HEK293T (cell line): Measurements from ENCODE around the gene NMRK1.

Source experiments
- CTCF ChIA-PET: fragments of 350-600 bp; formaldehyde crosslinking; extraction: SDS; loops from one replicate; lab custom pipeline; 2021; ENCODE audit warnings: antibody characterized with exemption, inconsistent platforms; lab: Yijun Ruan, JAX
- POLR2A ChIA-PET: fragments of 350-600 bp; formaldehyde crosslinking; extraction: SDS; loops from one replicate; lab custom pipeline; 2020; ENCODE audit warnings: antibody characterized with exemption, inconsistent platforms; lab: Yijun Ruan, JAX
- DNase-seq: peaks from one replicate; pipeline ENCODE4 v3.0.0; 2012; ENCODE audit warnings: mixed read lengths; ENCODE audit errors: extremely low spot score
- ARNT ChIP-seq: fragments of 450-650 bp; IDR thresholded peaks from 2 replicates; pipeline ENCODE4 v1.6.1; 2017; ENCODE audit warnings: mild to moderate bottlenecking
- BHLHE40 ChIP-seq: fragments of 450-650 bp; IDR thresholded peaks from 2 replicates; pipeline ENCODE4 v1.6.1; 2016; ENCODE audit warnings: mild to moderate bottlenecking, moderate library complexity, borderline replicate concordance
- CTBP1 ChIP-seq: fragments of 450-650 bp; IDR thresholded peaks from 2 replicates; pipeline ENCODE4 v1.6.1; 2016; ENCODE audit warnings: borderline replicate concordance
- ELF4 ChIP-seq: fragments of 450-650 bp; IDR thresholded peaks from 2 replicates; pipeline ENCODE4 v1.6.1; 2017; ENCODE audit warnings: antibody characterized with exemption
- FOXA1 ChIP-seq: fragments of 450-650 bp; IDR thresholded peaks from 2 replicates; pipeline ENCODE4 v1.6.1; 2016; ENCODE audit warnings: mild to moderate bottlenecking
- FOXK2 ChIP-seq: fragments of 450-650 bp; IDR thresholded peaks from 2 replicates; pipeline ENCODE4 v1.6.1; 2016; ENCODE audit warnings: mild to moderate bottlenecking
- FOXM1 ChIP-seq: fragments of 450-650 bp; IDR thresholded peaks from 2 replicates; pipeline ENCODE4 v1.6.1; 2017; ENCODE audit warnings: mild to moderate bottlenecking, borderline replicate concordance
- HDGF ChIP-seq: fragments of 450-650 bp; IDR thresholded peaks from 2 replicates; pipeline ENCODE4 v1.6.1; 2017; ENCODE audit warnings: antibody characterized with exemption, borderline replicate concordance
- L3MBTL2 ChIP-seq: fragments of 450-650 bp; conservative IDR thresholded peaks from 2 replicates; pipeline ENCODE4 v1.6.1; 2016; ENCODE audit warnings: mild to moderate bottlenecking
- LEF1 ChIP-seq: fragments of 450-650 bp; IDR thresholded peaks from 2 replicates; pipeline ENCODE4 v1.6.1; 2017; ENCODE audit warnings: mild to moderate bottlenecking, borderline replicate concordance
- NFRKB ChIP-seq: fragments of 450-650 bp; IDR thresholded peaks from 2 replicates; pipeline ENCODE4 v1.6.1; 2016; ENCODE audit warnings: mild to moderate bottlenecking, moderate library complexity
- SP1 ChIP-seq: fragments of 450-650 bp; IDR thresholded peaks from 2 replicates; pipeline ENCODE4 v1.6.1; 2017
- SUZ12 ChIP-seq: fragments of 450-650 bp; IDR thresholded peaks from 2 replicates; pipeline ENCODE4 v1.6.1; 2016; ENCODE audit warnings: mild to moderate bottlenecking
- TARDBP ChIP-seq: fragments of 450-650 bp; IDR thresholded peaks from 2 replicates; pipeline ENCODE4 v1.6.1; 2016
- ZNF384 ChIP-seq: fragments of 450-650 bp; IDR thresholded peaks from 2 replicates; pipeline ENCODE4 v1.6.1; 2016
- TF ChIP-seq, protein P1 (sequence below): fragments of 450-650 bp; IDR thresholded peaks from 2 replicates; pipeline ENCODE4 v1.6.1; 2016

The NMRK1 gene

DNA sequence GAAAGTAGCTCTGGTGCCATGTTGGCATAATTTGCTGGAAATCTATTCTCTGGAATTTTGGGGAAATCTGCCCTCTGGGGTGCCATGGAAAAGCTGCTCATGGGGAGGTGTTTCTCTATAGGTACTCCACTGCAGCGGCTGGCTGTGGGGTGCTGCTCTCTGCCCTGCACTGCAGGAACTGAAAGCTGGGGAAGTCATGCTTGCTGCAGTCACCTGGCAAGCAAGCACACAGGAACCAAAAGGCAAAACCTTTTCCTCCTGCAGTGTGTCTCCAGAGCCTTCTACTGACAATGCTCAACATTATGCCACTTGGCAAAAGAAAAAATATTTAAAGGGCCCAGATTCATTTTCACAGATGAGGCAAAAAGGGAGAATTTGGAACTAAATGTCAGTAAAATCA is 34.1 kb downstream of the NMRK1 start:
- TF ChIP-seq ELF4 (no peak), FOXA1 (no peak)
- POLR2A ChIA-PET = no interaction called here
- DNase-seq = no peak
- CTCF ChIA-PET = no interaction called here

DNA sequence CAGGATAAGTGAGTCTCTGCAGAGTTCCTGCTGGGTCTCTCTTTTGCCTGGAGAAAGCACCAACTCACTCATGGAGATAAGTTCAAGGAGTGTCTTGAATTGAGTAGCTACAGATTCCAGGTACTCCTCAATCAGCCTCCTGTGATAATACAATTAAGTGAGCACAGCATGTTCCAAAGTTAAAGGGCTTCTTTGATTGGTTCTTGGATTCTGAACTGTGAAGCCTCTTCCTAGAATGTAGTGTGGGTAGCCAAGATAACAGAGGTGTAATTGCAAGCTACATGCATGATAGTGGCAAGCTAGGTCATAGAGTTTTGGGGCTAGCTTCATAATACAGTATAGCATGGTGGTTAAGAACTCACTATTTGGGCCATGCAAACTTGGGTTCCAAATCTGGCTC is 36.7 kb downstream of the NMRK1 start:
- TF ChIP-seq SUZ12 = no peak
- TF ChIP-seq FOXA1 = no peak
- no peak for TF ChIP-seq SP1
- no peak for TF ChIP-seq ARNT
- TF ChIP-seq TARDBP = no peak
- TF ChIP-seq CTBP1 = no peak
- TF ChIP-seq, protein P1, sequence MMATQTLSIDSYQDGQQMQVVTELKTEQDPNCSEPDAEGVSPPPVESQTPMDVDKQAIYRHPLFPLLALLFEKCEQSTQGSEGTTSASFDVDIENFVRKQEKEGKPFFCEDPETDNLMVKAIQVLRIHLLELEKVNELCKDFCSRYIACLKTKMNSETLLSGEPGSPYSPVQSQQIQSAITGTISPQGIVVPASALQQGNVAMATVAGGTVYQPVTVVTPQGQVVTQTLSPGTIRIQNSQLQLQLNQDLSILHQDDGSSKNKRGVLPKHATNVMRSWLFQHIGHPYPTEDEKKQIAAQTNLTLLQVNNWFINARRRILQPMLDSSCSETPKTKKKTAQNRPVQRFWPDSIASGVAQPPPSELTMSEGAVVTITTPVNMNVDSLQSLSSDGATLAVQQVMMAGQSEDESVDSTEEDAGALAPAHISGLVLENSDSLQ = no peak
- no peak for TF ChIP-seq L3MBTL2
- no peak for TF ChIP-seq FOXK2
- no peak for TF ChIP-seq NFRKB
- CTCF ChIA-PET = no interaction called here
- POLR2A ChIA-PET = no interaction called here
- DNase-seq = no peak

DNA sequence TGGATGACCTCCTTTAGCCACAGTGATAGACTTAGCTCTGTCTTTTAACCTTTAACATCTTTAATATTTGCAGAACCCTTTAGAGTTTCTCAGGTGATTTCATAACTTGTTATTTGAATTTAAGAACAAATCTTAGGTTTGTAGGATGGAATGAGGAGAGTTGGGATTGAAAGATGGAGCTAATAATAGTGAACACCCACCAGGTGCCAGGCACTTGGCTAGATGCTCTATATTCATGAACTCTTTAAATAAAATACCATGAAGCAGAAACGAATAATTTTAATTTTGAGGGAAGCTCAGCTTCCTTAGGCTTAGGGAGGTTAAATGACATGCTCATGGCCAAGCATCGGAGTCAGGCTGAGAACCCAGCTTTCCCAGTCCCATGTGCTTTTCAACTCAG is 40.4 kb downstream of the NMRK1 start:
- no peak for DNase-seq
- POLR2A ChIA-PET = no interaction called here
- CTCF ChIA-PET = no interaction called here
- TF ChIP-seq FOXK2 (no peak), FOXA1 (no peak), L3MBTL2 (no peak), NFRKB (no peak), HDGF (no peak), ARNT (no peak), ELF4 (no peak)
- TF ChIP-seq, protein P1 = no peak

DNA sequence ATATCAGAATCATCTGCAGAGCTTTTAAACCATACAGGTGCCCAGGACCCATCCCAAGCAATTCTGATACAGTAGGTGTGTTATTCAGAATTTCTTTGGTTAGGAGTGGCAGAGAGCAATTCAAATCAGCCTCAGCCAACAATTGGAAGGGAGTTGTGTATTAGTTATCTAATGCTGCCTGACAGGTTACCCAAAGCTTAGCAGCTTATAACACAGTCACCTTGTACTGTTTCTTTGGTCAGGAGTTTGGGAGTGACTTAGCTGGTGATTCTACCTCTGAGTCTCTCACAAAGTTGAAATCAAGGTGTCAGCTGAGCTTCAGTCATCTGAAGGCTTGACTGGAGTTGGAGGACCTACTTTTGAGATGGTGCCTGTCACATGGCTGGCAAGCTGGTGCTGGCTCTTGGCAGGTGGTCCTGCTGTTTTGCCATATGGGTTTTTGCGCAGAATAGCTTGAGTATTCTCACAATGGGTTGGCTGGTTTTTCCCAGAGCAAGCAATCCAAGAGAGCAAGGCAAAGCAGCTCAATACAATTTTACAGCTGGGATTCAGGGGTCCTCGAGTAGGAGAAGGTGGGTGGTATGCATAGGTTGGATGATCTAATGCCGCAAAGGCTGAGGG is 41.1 kb downstream of the NMRK1 start:
- ChIA-PET POLR2A (no interaction called here), CTCF (no interaction called here)
- DNase-seq = no peak
- TF ChIP-seq TARDBP (no peak), L3MBTL2 (no peak), SUZ12 (no peak), HDGF (no peak), ELF4 (no peak), NFRKB (no peak), CTBP1 (no peak), BHLHE40 (no peak), FOXM1 (no peak), SP1 (no peak), FOXK2 (no peak), LEF1 (no peak), ARNT (no peak)
- TF ChIP-seq, protein P1 = no peak

DNA sequence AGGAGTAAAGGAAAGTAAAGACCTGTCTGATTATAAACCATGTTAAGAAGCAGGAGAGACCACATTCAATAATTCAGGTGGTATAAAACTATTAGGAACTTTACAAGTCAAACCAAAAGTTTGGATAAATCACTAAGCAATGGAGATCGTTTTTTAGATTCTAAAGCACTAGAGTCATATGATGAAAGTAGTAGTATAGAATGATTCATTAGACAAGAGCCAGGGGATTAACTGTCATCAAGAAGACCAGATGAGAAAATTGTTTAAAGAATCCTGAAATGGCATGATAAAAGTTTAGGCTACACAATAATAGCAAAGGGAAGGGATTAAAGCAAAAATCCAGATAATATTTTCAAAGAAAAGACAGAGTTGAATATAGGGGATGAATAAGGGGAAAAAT is 46.9 kb downstream of the NMRK1 start:
- POLR2A ChIA-PET = no interaction called here
- TF ChIP-seq ARNT = no peak
- TF ChIP-seq NFRKB = no peak
- TF ChIP-seq BHLHE40 = no peak
- no peak for TF ChIP-seq L3MBTL2
- no peak for TF ChIP-seq FOXK2
- no peak for TF ChIP-seq ZNF384
- no peak for TF ChIP-seq CTBP1
- no peak for TF ChIP-seq FOXM1
- TF ChIP-seq ELF4 = no peak
- TF ChIP-seq SUZ12 = no peak
- no peak for TF ChIP-seq HDGF
- TF ChIP-seq TARDBP = no peak
- TF ChIP-seq, protein P1 = no peak
- TF ChIP-seq LEF1 = no peak
- TF ChIP-seq FOXA1 = no peak
- no peak for TF ChIP-seq SP1
- CTCF ChIA-PET = no interaction called here
- no peak for DNase-seq

DNA sequence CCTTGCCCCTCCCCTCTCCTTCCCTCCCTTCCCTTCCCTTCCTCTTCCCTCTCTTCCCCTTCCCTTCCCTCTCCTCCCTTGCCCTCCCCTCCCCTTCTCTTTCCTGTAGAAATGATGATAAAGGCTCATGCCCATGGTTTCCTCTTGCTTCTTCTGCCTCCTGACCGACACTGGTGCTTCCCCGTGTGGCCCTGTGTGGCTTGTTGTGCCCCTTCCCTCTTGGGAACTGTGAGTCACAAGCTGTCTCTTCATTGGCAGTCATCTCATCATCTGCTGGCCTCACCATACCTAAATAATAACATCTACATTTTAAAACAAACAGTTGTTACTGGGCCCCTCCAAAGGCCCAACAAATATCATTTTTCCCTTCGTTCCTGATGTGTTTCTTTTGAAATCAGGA is 48.2 kb downstream of the NMRK1 start:
- TF ChIP-seq HDGF (no peak), SUZ12 (no peak), BHLHE40 (no peak), NFRKB (no peak), LEF1 (no peak), ARNT (no peak), ZNF384 (no peak), SP1 (no peak), FOXK2 (no peak), ELF4 (no peak), FOXM1 (no peak), FOXA1 (no peak)
- TF ChIP-seq, protein P1 = no peak
- ChIA-PET CTCF (no interaction called here), POLR2A (no interaction called here)
- DNase-seq = no peak
